Esophagus muscularis mucosa (tissue), 4 donors: ENCODE measurements around the gene SIAH2. TPM values are rescaled to one million over a fixed set of nuclear protein-coding genes. Genes with fewer than 3 reads are reported as not detected.

ENCODE experiments used
- DNase-seq: peaks from one replicate; pipeline ENCODE4 v3.0.0-alpha.2; 2017; ENCODE audit errors: extremely low spot score
- H3K27ac ChIP-seq, 4 donors: fragments of 200-600 bp; sonication (generic); replicated peaks in 1 of 4; 1 replicate in 3 of 4; 2 replicates in 1 of 4; pipeline ENCODE4 v1.5.1; 2016 to 2019; ENCODE audit warnings: mild to moderate bottlenecking in 1 of 4
- H3K27me3 ChIP-seq, 4 donors: fragments of 200-600 bp; sonication (generic); one replicate each; pipeline versions ENCODE4 v1.5.1 to v1.6.0; 2016 to 2019
- H3K36me3 ChIP-seq, 4 donors: fragments of 200-600 bp; sonication (generic); one replicate each; pipeline ENCODE4 v1.5.1; 2016 to 2019
- H3K4me1 ChIP-seq, 4 donors: fragments of 200-600 bp; sonication (generic); one replicate each; pipeline ENCODE4 v1.5.1; 2016 to 2019
- H3K4me3 ChIP-seq, 4 donors: fragments of 200-600 bp; sonication (generic); 1 replicate in 2 of 4; 2 replicates in 2 of 4; pipeline ENCODE4 v1.5.1; 2016 to 2019; ENCODE audit warnings: mild to moderate bottlenecking in 4 of 4, moderate library complexity in 1 of 4
- H3K9me3 ChIP-seq, 4 donors: fragments of 200-600 bp; sonication (generic); 1 replicate in 3 of 4; 2 replicates in 1 of 4; pipeline ENCODE4 v1.5.1; 2016 to 2019
- CTCF ChIP-seq, 3 experiments: fragments of 200-600 bp in 2 of 3; fragments of 450-650 bp in 1 of 3; sonication (generic) in 2 of 3; IDR thresholded peaks; one replicate each; pipeline ENCODE4 v1.5.1; 2017 to 2019; ENCODE audit warnings: antibody characterized with exemption in 3 of 3, mild to moderate bottlenecking in 2 of 3, moderate library complexity in 1 of 3
- EP300 ChIP-seq: sonication (generic); formaldehyde crosslinking; IDR thresholded peaks from one replicate; pipeline ENCODE4 v1.6.1; 2017; ENCODE audit warnings: antibody characterized with exemption
- POLR2A ChIP-seq: fragments of 450-650 bp; IDR thresholded peaks from one replicate; pipeline ENCODE4 v1.6.1; 2017; ENCODE audit warnings: antibody characterized with exemption, moderate library complexity, mild to moderate bottlenecking, low read depth
- POLR2AphosphoS5 ChIP-seq, 2 donors: sonication (generic); formaldehyde crosslinking; IDR thresholded peaks; one replicate each; pipeline ENCODE4 v1.6.1; 2017; ENCODE audit warnings: antibody characterized with exemption in 2 of 2
- WGBS: methylation state at CpG from one replicate; pipeline ENCODE4 v1.1.5; 2018; 5-methylcytosine and 5-hydroxymethylcytosine counted together
- intact Hi-C: fragments of 100-400 bp; cut with DNase I; formaldehyde crosslinking; loops from one replicate; pipeline ENCODE4 v1.15.1; 2023
- total RNA-seq, 4 donors: library from RNA; depleted of rRNA; stranded (reverse); fragments of >200 nt; gene quantifications; one replicate each; pipeline versions ENCODE4 v1.1.0 to v1.2.1, GENCODE V29; 2016

SIAH2 gene
- total RNA-seq, 4 donors from 2014 or later = 27.8 to 55.8 (median 43.3) TPM

DNA sequence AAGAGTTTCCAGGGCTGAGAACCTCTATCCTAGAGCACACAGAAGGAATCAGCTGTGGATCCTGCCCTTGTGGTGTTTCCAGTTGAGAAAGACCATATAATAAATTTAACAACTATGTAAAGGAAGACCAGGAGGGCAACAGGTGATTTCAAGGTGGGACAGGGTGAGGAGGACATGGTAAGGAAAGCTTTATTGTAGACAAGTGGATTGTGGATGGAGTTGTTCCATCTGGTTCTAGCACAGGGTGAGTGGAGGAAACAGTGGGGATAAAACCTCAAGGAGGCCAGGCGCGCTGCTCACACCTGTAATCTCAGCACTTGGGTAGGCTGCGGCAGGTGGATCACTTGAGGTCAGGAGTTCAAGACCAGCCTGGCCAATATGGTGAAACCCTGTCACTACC lies 17.1 kb downstream of the SIAH2 start:
- H3K9me3 ChIP-seq = no peaks in the 10 kb centered on the region
- peaks cover 0 to 18% (median 16%) of the 10 kb centered on the region in 4 donors for H3K36me3 ChIP-seq
- no peaks in the 10 kb centered on the region for H3K27me3 ChIP-seq
- TF ChIP-seq POLR2AphosphoS5 (IDR thresholded peaks at IDR 0.05) = no peak
- TF ChIP-seq POLR2A = no peak
- intact Hi-C loops = no loop called here
- DNase-seq = no peak
- peaks cover 53 to 69% (median 65%) of the 10 kb centered on the region in 4 donors for H3K4me1 ChIP-seq
- no peak overlapping the region for H3K4me3 ChIP-seq
- WGBS = 96% methylated on average over 3 of the region's 3 CpGs
- no peak overlapping the region for H3K27ac ChIP-seq

DNA sequence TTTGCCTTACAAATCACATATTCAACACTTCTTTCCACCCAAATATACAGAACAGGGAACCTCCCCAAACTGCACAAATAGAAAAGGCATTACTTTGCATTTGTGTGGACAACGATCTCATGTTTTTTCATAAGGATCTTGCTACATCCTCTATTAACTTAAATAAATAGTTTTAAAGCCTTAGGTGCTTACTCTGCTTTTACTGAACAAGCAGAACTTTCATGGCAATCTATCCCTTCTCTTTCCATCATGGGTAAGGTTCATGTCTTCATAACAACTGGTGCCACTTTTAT lies 18.1 kb downstream of the SIAH2 start:
- WGBS = 33% methylated on average over 1 of the region's 1 CpG
- intact Hi-C loops = no loop called here
- H3K9me3 ChIP-seq = no peaks in the 10 kb centered on the region
- no peak overlapping the region for H3K4me3 ChIP-seq
- TF ChIP-seq CTCF (IDR thresholded peaks at IDR 0.05) (no peak), POLR2AphosphoS5 (IDR thresholded peaks at IDR 0.05) (no peak), EP300 (no peak), POLR2A (no peak)
- no peak for DNase-seq
- H3K27ac ChIP-seq = no peak overlapping the region
- no peaks in the 10 kb centered on the region for H3K27me3 ChIP-seq
- peaks cover 0 to 22% (median 16%) of the 10 kb centered on the region in 4 donors for H3K36me3 ChIP-seq
- peaks cover 50 to 66% (median 63%) of the 10 kb centered on the region in 4 donors for H3K4me1 ChIP-seq

DNA sequence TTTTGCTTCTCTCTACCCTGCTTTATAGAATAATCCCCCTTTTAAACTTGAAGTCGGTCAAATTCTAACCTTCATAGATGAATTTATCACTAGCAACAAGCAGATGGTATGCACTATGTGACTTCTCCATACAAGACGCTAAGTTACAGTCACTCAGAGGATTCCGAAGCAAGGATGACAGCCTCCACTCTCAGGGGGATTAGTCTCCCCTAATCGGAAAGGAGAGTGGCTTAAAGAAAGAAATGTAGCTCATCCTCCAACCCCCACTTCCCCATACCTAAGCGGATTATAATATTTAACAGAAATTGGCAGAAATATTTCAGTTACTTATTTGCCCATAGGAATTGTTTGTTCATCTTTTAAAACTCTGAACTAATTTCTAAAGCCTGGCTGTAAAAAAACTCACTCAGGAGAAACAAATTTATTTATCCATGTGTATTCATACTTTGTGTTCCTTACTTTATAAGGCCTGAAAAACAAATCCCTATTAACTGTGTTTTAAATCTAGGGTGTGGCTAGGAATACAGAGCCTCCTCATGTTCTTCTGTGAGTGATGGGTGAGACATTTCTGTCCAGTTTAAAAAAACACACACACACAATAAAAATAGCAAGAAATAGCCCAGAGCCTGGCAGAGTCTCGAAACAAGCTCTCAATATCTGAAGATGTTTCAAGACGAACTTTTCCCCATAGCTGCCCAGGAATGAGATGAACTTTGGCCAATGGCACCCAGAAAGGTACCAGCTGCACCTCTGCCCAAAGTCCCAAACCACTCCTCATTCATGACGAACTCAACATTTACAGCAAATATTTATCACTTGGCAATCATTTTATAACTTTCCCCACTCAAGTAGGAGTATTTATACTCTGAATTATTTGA lies 18.7 kb downstream of the SIAH2 start:
- DNase-seq = no peak
- no peak overlapping the region for H3K4me3 ChIP-seq
- peak overlapping the region in 2 of 4 donors; percentile 7 to 18 for H3K27ac ChIP-seq
- no peaks in the 10 kb centered on the region for H3K9me3 ChIP-seq
- TF ChIP-seq CTCF (IDR thresholded peaks at IDR 0.05) (no peak), POLR2AphosphoS5 (IDR thresholded peaks at IDR 0.05) (no peak), EP300 (no peak), POLR2A (no peak)
- 56% methylated on average over 8 of the region's 8 CpGs for WGBS
- intact Hi-C loops = no loop called here
- H3K27me3 ChIP-seq = no peaks in the 10 kb centered on the region
- peaks cover 0 to 22% (median 16%) of the 10 kb centered on the region in 4 donors for H3K36me3 ChIP-seq
- H3K4me1 ChIP-seq = peaks cover 48 to 61% (median 58%) of the 10 kb centered on the region in 4 donors

DNA sequence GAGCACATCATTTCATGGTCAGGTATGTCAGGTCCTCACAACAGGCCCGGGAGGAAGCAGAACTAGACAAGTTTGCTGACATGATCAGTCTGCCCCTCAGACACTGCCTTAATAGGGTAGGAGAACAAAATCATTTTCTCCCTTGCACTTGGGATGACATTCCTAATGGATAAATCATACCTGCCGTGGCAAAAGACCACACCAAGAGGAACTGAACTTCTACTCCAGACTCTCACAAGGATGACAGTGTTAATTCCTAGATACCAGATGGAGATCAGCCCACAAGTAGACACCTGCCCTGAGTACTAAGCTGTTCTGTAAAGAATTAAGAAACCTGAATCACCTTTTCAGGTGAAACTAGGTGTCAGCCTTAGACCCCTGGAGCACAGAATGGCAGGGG lies 19.5 kb downstream of the SIAH2 start:
- DNase-seq = no peak
- peaks cover 0 to 22% (median 16%) of the 10 kb centered on the region in 4 donors for H3K36me3 ChIP-seq
- TF ChIP-seq CTCF (IDR thresholded peaks at IDR 0.05) (no peak), POLR2A (no peak), EP300 (no peak), POLR2AphosphoS5 (IDR thresholded peaks at IDR 0.05) (no peak)
- WGBS = 52% methylated on average over 2 of the region's 2 CpGs
- no peak overlapping the region for H3K4me3 ChIP-seq
- intact Hi-C loops = no loop called here
- peak overlapping the region in 2 of 4 donors; percentile 7 to 18 for H3K27ac ChIP-seq
- no peaks in the 10 kb centered on the region for H3K9me3 ChIP-seq
- no peaks in the 10 kb centered on the region for H3K27me3 ChIP-seq
- peaks cover 41 to 54% (median 50%) of the 10 kb centered on the region in 4 donors for H3K4me1 ChIP-seq

- intact Hi-C loops = no loop called here
- no peak overlapping the region for H3K27ac ChIP-seq
Observed at GRCh38 chr3:150742679-150743078, 20.3 kb downstream of the SIAH2 start.

More at GRCh38 chr3:150742679-150743078, 20.3 kb downstream of the SIAH2 start:
- H3K9me3 ChIP-seq = no peaks in the 10 kb centered on the region
- DNase-seq = no peak
- 93% methylated on average over 4 of the region's 4 CpGs for WGBS
- H3K27me3 ChIP-seq = no peaks in the 10 kb centered on the region
- H3K4me3 ChIP-seq = no peak overlapping the region
- peaks cover 0 to 22% (median 16%) of the 10 kb centered on the region in 4 donors for H3K36me3 ChIP-seq
- TF ChIP-seq POLR2AphosphoS5 (IDR thresholded peaks at IDR 0.05) (no peak), POLR2A (no peak), CTCF (IDR thresholded peaks at IDR 0.05) (no peak), EP300 (no peak)
- peaks cover 42 to 48% (median 45%) of the 10 kb centered on the region in 4 donors for H3K4me1 ChIP-seq
